Liver (tissue), 3 donors: ENCODE measurements around the gene SEC22A.

Source experiments
- GABPA ChIP-seq, 2 donors: IDR thresholded peaks in 1 of 2; conservative IDR thresholded peaks in 1 of 2; 2 replicates each; pipeline ENCODE4 v1.6.1; 2016; ENCODE audit warnings: antibody characterized with exemption in 2 of 2, mild to moderate bottlenecking in 1 of 2, moderate library complexity in 1 of 2
- RAD21 ChIP-seq, 2 donors: IDR thresholded peaks; 2 replicates each; pipeline ENCODE4 v1.6.1; 2016; ENCODE audit warnings: antibody characterized with exemption in 2 of 2, mild to moderate bottlenecking in 2 of 2
- SP1 ChIP-seq: IDR thresholded peaks from 2 replicates; pipeline ENCODE4 v1.6.1; 2018; ENCODE audit warnings: antibody characterized with exemption, mild to moderate bottlenecking
- TAF1 ChIP-seq: conservative IDR thresholded peaks from 2 replicates; pipeline ENCODE4 v1.6.1; 2016; ENCODE audit warnings: antibody characterized with exemption, mild to moderate bottlenecking
- TF ChIP-seq, protein P1 (sequence below): fragments of 150-350 bp; IDR thresholded peaks from 2 replicates; pipeline ENCODE4 v1.5.1; 2017; ENCODE audit warnings: improper control_type of control experiment, low read depth, low read length; ENCODE audit not compliant: missing input control
- TF ChIP-seq, protein P2 (sequence below): IDR thresholded peaks from 2 replicates; pipeline ENCODE4 v1.6.1; 2016; ENCODE audit warnings: antibody characterized with exemption
- TF ChIP-seq, protein P3 (sequence below): IDR thresholded peaks from 2 replicates; pipeline ENCODE4 v1.6.1; 2016; ENCODE audit warnings: antibody characterized with exemption, mild to moderate bottlenecking
- TF ChIP-seq, protein P4 (sequence below): IDR thresholded peaks from 2 replicates; pipeline ENCODE4 v1.6.1; 2016; ENCODE audit warnings: antibody characterized with exemption
- donor health status: healthy.
- donor health status: healthy.

DNA sequence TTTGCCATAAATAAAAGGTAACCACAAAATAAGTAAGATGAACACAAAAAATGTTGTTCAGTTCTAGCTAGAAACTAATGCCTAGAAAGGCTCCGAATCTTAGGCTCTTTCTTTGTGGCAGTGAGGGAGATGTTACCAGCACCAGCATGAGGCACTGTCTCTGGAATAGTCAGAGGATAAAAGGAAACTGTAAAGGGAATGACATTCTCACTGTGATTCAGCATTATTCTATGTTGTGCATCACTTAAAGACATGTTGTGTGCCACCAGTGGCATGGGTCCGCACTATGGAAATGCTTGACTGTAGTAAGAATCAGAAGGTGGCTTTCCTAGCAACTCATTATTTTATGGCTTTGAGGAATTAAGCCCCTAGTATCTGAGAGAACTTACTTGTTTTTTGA, 70.8 kb downstream of the SEC22A start:
- TF ChIP-seq, protein P1, sequence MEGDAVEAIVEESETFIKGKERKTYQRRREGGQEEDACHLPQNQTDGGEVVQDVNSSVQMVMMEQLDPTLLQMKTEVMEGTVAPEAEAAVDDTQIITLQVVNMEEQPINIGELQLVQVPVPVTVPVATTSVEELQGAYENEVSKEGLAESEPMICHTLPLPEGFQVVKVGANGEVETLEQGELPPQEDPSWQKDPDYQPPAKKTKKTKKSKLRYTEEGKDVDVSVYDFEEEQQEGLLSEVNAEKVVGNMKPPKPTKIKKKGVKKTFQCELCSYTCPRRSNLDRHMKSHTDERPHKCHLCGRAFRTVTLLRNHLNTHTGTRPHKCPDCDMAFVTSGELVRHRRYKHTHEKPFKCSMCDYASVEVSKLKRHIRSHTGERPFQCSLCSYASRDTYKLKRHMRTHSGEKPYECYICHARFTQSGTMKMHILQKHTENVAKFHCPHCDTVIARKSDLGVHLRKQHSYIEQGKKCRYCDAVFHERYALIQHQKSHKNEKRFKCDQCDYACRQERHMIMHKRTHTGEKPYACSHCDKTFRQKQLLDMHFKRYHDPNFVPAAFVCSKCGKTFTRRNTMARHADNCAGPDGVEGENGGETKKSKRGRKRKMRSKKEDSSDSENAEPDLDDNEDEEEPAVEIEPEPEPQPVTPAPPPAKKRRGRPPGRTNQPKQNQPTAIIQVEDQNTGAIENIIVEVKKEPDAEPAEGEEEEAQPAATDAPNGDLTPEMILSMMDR = no peak
- TF ChIP-seq, protein P2, sequence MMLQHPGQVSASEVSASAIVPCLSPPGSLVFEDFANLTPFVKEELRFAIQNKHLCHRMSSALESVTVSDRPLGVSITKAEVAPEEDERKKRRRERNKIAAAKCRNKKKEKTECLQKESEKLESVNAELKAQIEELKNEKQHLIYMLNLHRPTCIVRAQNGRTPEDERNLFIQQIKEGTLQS = no peak
- TF ChIP-seq, protein P3, sequence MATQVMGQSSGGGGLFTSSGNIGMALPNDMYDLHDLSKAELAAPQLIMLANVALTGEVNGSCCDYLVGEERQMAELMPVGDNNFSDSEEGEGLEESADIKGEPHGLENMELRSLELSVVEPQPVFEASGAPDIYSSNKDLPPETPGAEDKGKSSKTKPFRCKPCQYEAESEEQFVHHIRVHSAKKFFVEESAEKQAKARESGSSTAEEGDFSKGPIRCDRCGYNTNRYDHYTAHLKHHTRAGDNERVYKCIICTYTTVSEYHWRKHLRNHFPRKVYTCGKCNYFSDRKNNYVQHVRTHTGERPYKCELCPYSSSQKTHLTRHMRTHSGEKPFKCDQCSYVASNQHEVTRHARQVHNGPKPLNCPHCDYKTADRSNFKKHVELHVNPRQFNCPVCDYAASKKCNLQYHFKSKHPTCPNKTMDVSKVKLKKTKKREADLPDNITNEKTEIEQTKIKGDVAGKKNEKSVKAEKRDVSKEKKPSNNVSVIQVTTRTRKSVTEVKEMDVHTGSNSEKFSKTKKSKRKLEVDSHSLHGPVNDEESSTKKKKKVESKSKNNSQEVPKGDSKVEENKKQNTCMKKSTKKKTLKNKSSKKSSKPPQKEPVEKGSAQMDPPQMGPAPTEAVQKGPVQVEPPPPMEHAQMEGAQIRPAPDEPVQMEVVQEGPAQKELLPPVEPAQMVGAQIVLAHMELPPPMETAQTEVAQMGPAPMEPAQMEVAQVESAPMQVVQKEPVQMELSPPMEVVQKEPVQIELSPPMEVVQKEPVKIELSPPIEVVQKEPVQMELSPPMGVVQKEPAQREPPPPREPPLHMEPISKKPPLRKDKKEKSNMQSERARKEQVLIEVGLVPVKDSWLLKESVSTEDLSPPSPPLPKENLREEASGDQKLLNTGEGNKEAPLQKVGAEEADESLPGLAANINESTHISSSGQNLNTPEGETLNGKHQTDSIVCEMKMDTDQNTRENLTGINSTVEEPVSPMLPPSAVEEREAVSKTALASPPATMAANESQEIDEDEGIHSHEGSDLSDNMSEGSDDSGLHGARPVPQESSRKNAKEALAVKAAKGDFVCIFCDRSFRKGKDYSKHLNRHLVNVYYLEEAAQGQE = no peak
- TF ChIP-seq RAD21 (IDR thresholded peaks at IDR 0.05) (no peak), SP1 (no peak), TAF1 (no peak), GABPA (IDR thresholded peaks at IDR 0.05 in 1 of 2, conservative IDR thresholded peaks at IDR 0.05 in 1 of 2) (no peak)
- TF ChIP-seq, protein P4, sequence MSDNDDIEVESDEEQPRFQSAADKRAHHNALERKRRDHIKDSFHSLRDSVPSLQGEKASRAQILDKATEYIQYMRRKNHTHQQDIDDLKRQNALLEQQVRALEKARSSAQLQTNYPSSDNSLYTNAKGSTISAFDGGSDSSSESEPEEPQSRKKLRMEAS = no peak
